ENCODE data around the gene PARD3.
"Not testable (repeated sequence)": the region's sequence is repeated elsewhere in the genome, so short reads cannot be mapped to it uniquely, and the experiment has no call there.

PARD3 gene

GRCh38 chr10:34432589-34432988, 382.5 kb downstream of the PARD3 start:
- no peak for TF ChIP-seq CTCF (IDR thresholded peaks at IDR 0.05; ENCODE audit: poor library complexity, severe bottlenecking)
- peaks cover 29% of the 10 kb centered on the region for H3K4me1 ChIP-seq (ENCODE audit: insufficient read depth, poor library complexity, severe bottlenecking)
- DNase-seq (ENCODE audit: low spot score): no peak

GRCh38 chr10:34430685-34431084, 384.4 kb downstream of the PARD3 start:
- no peaks in the 10 kb centered on the region for H3K36me3 ChIP-seq (ENCODE audit: low read depth)

More at GRCh38 chr10:34432589-34432988, 382.5 kb downstream of the PARD3 start:
- Histone ChIP-seq H3K4me3 (ENCODE audit: severe bottlenecking) (no peak overlapping the region), H3K27ac (ENCODE audit: poor library complexity, severe bottlenecking) (peak overlapping the region; percentile 39), H3K27me3 (ENCODE audit: insufficient read depth, poor library complexity, severe bottlenecking) (no peaks in the 10 kb centered on the region), H3K36me3 (ENCODE audit: low read depth) (no peaks in the 10 kb centered on the region), H3K9me3 (ENCODE audit: severe bottlenecking) (no peaks in the 10 kb centered on the region)
- peak; percentile 31; the same call in 1 of the 3 replicates for ATAC-seq (ENCODE audit: low read depth)

GRCh38 chr10:34428501-34428900, 386.6 kb downstream of the PARD3 start:
- Histone ChIP-seq H3K4me1 (ENCODE audit: insufficient read depth, poor library complexity, severe bottlenecking) (peaks cover 25% of the 10 kb centered on the region), H3K36me3 (ENCODE audit: low read depth) (no peaks in the 10 kb centered on the region), H3K27ac (ENCODE audit: poor library complexity, severe bottlenecking) (no peak overlapping the region), H3K4me3 (ENCODE audit: severe bottlenecking) (no peak overlapping the region), H3K27me3 (ENCODE audit: insufficient read depth, poor library complexity, severe bottlenecking) (no peaks in the 10 kb centered on the region), H3K9me3 (ENCODE audit: severe bottlenecking) (no peaks in the 10 kb centered on the region)
- ATAC-seq (ENCODE audit: low read depth) (no peak), DNase-seq (ENCODE audit: low spot score) (no peak)
- TF ChIP-seq CTCF (IDR thresholded peaks at IDR 0.05; ENCODE audit: poor library complexity, severe bottlenecking): no peak

More at GRCh38 chr10:34430685-34431084, 384.4 kb downstream of the PARD3 start:
- no peak for TF ChIP-seq CTCF (IDR thresholded peaks at IDR 0.05; ENCODE audit: poor library complexity, severe bottlenecking)
- no peak overlapping the region for H3K4me3 ChIP-seq (ENCODE audit: severe bottlenecking)
- H3K9me3 ChIP-seq (ENCODE audit: severe bottlenecking): no peaks in the 10 kb centered on the region
- H3K27me3 ChIP-seq (ENCODE audit: insufficient read depth, poor library complexity, severe bottlenecking): no peaks in the 10 kb centered on the region
- H3K27ac ChIP-seq (ENCODE audit: poor library complexity, severe bottlenecking): no peak overlapping the region
- peaks cover 31% of the 10 kb centered on the region for H3K4me1 ChIP-seq (ENCODE audit: insufficient read depth, poor library complexity, severe bottlenecking)
- DNase-seq (ENCODE audit: low spot score): no peak
- no peak for ATAC-seq (ENCODE audit: low read depth)

GRCh38 chr10:34427911-34428216, 387.2 kb downstream of the PARD3 start:
- Histone ChIP-seq H3K27ac (ENCODE audit: poor library complexity, severe bottlenecking) (no peak overlapping the region), H3K4me3 (ENCODE audit: severe bottlenecking) (no peak overlapping the region), H3K9me3 (ENCODE audit: severe bottlenecking) (no peaks in the 10 kb centered on the region), H3K4me1 (ENCODE audit: insufficient read depth, poor library complexity, severe bottlenecking) (peaks cover 19% of the 10 kb centered on the region), H3K27me3 (ENCODE audit: insufficient read depth, poor library complexity, severe bottlenecking) (no peaks in the 10 kb centered on the region), H3K36me3 (ENCODE audit: low read depth) (no peaks in the 10 kb centered on the region)
- ATAC-seq (ENCODE audit: low read depth): no peak
- TF ChIP-seq CTCF (IDR thresholded peaks at IDR 0.05; ENCODE audit: poor library complexity, severe bottlenecking): no peak
- no peak for DNase-seq (ENCODE audit: low spot score)

- H3K27ac ChIP-seq (ENCODE audit: poor library complexity, severe bottlenecking); DNase-seq (ENCODE audit: low spot score); H3K27me3 ChIP-seq (ENCODE audit: insufficient read depth, poor library complexity, severe bottlenecking); ATAC-seq (ENCODE audit: low read depth); H3K9me3 ChIP-seq (ENCODE audit: severe bottlenecking); H3K4me3 ChIP-seq (ENCODE audit: severe bottlenecking); H3K36me3 ChIP-seq (ENCODE audit: low read depth): not testable (repeated sequence)
- peaks cover 14% of the 10 kb centered on the region for H3K4me1 ChIP-seq (ENCODE audit: insufficient read depth, poor library complexity, severe bottlenecking)
Observed at GRCh38 chr10:34427158-34427910, 387.8 kb downstream of the PARD3 start.

- DNase-seq (ENCODE audit: low spot score); H3K9me3 ChIP-seq (ENCODE audit: severe bottlenecking); H3K36me3 ChIP-seq (ENCODE audit: low read depth); H3K27me3 ChIP-seq (ENCODE audit: insufficient read depth, poor library complexity, severe bottlenecking); H3K27ac ChIP-seq (ENCODE audit: poor library complexity, severe bottlenecking); H3K4me3 ChIP-seq (ENCODE audit: severe bottlenecking); ATAC-seq (ENCODE audit: low read depth): not testable (repeated sequence)
- peaks cover 11% of the 10 kb centered on the region for H3K4me1 ChIP-seq (ENCODE audit: insufficient read depth, poor library complexity, severe bottlenecking)
Observed at GRCh38 chr10:34426538-34427157, 388.4 kb downstream of the PARD3 start.
